Endothelial cell of umbilical vein (primary cell): ENCODE data around the gene TGFBR3. TPM values are rescaled to one million over a fixed set of nuclear protein-coding genes. Genes with fewer than 3 reads are reported as not detected.

Experiments
- BruUV-seq: library from RNA; stranded (reverse); fragments of 400-500 nt; replicated peaks from 2 replicates; lab custom pipeline; 2021; lab: Mats Ljungman, UMichigan
- CTCF ChIA-PET: fragments of 300-600, 350-600 bp; sonication (Branson Sonifier 250); formaldehyde crosslinking; loops from one replicate; lab custom pipeline; 2021; ENCODE audit warnings: antibody characterized with exemption, inconsistent platforms; lab: Charles Lee
- POLR2A ChIA-PET: fragments of 300-600, 350-600 bp; sonication (Branson Sonifier 250); formaldehyde crosslinking; loops from one replicate; lab custom pipeline; 2021; ENCODE audit warnings: antibody characterized with exemption, inconsistent platforms; lab: Charles Lee
- DNase-seq: peaks from one replicate; pipeline ENCODE4 v3.0.0-alpha.2; 2011; ENCODE audit warnings: low read depth, low spot score
- FAIRE-seq: peaks from 2 replicates; lab custom pipeline; 2011; peaks lifted over from hg19 to GRCh38; lab: Jason Lieb, UNC
- H2AFZ ChIP-seq: 2 replicates; pipeline ENCODE4 v1.6.0; 2012; ENCODE audit warnings: low read depth, low read length, control low read depth, inconsistent platforms
- H3K27ac ChIP-seq: 2 replicates; pipeline ENCODE4 v1.5.1; 2011; ENCODE audit warnings: low read depth, mild to moderate bottlenecking, control low read depth, low read length, moderate library complexity; ENCODE audit not compliant: insufficient read depth
- H3K27me3 ChIP-seq, 2 experiments: 2 replicates each; pipeline versions ENCODE4 v1.6.0 to v1.6.1; 2011; ENCODE audit warnings: low read length in 2 of 2, mixed read lengths in 1 of 2; ENCODE audit not compliant: control insufficient read depth in 2 of 2, insufficient read depth in 2 of 2
- H3K36me3 ChIP-seq, 2 experiments: 2 replicates in 1 of 2; 3 replicates in 1 of 2; pipeline ENCODE4 v1.5.1; 2011; ENCODE audit warnings: low read length in 2 of 2, mild to moderate bottlenecking in 1 of 2, moderate library complexity in 1 of 2; ENCODE audit not compliant: control insufficient read depth in 2 of 2, insufficient read depth in 2 of 2; ENCODE audit errors: extremely low read depth in 1 of 2
- H3K4me1 ChIP-seq: 3 replicates; pipeline ENCODE4 v1.5.1; 2011; ENCODE audit warnings: mild to moderate bottlenecking, low read length; ENCODE audit not compliant: control insufficient read depth, insufficient read depth; ENCODE audit errors: extremely low read depth
- H3K4me2 ChIP-seq: 2 replicates; pipeline ENCODE4 v1.6.1; 2011; ENCODE audit warnings: low read length, control low read depth, mixed read lengths; ENCODE audit not compliant: insufficient read depth
- H3K4me3 ChIP-seq, 3 experiments: fragments of 200-600 bp in 1 of 3; sonication (generic), shearing (Covaris generic) in 1 of 3; replicated peaks in 1 of 3; 2 replicates each; pipeline ENCODE4 v1.5.1; 2011 to 2016; ENCODE audit warnings: control low read depth in 3 of 3, low read length in 3 of 3, mild to moderate bottlenecking in 2 of 3, inconsistent platforms in 1 of 3, low read depth in 1 of 3, moderate library complexity in 1 of 3; ENCODE audit not compliant: insufficient read depth in 1 of 3
- H3K79me2 ChIP-seq: 2 replicates; pipeline ENCODE4 v1.6.0; 2012; ENCODE audit warnings: low read length, inconsistent platforms; ENCODE audit not compliant: control insufficient read depth, insufficient read depth
- H3K9ac ChIP-seq: replicated peaks from 2 replicates; pipeline ENCODE3; 2011; ENCODE audit warnings: low read length, control low read depth; ENCODE audit not compliant: insufficient read depth; ENCODE audit errors: extremely low read depth
- H3K9me1 ChIP-seq: replicated peaks from 3 replicates; pipeline ENCODE4 v1.6.0; 2011; ENCODE audit warnings: mild to moderate bottlenecking, low read length; ENCODE audit not compliant: control insufficient read depth, insufficient read depth; ENCODE audit errors: extremely low read depth
- H3K9me3 ChIP-seq: replicated peaks from 2 replicates; pipeline ENCODE4 v1.5.1; 2012; ENCODE audit warnings: low read length, inconsistent platforms; ENCODE audit not compliant: control insufficient read depth, insufficient read depth
- H4K20me1 ChIP-seq: replicated peaks from 2 replicates; pipeline ENCODE3; 2011; ENCODE audit warnings: mild to moderate bottlenecking, low read length; ENCODE audit not compliant: control insufficient read depth, insufficient read depth; ENCODE audit errors: extremely low read depth
- EZH2 ChIP-seq: IDR thresholded peaks from 2 replicates; pipeline ENCODE4 v1.6.1; 2012; ENCODE audit warnings: borderline replicate concordance, low read depth, mild to moderate bottlenecking, moderate library complexity, low read length, inconsistent platforms; ENCODE audit not compliant: severe bottlenecking
- FOS ChIP-seq: IDR thresholded peaks from 2 replicates; pipeline ENCODE4 v1.6.1; 2011; ENCODE audit warnings: mild to moderate bottlenecking, low read length, moderate library complexity, borderline replicate concordance; ENCODE audit not compliant: insufficient read depth
- GATA2 ChIP-seq: IDR thresholded peaks from 2 replicates; pipeline ENCODE4 v1.7.0; 2011; ENCODE audit warnings: low read depth, mild to moderate bottlenecking, moderate library complexity, mixed read lengths, low read length; ENCODE audit not compliant: insufficient read length, insufficient read depth
- JUN ChIP-seq: IDR thresholded peaks from 2 replicates; pipeline ENCODE4 v1.6.1; 2011; ENCODE audit warnings: borderline replicate concordance, low read depth; ENCODE audit not compliant: insufficient read length, insufficient read depth
- MYC ChIP-seq: IDR thresholded peaks from one replicate; pipeline ENCODE4 v1.6.1; 2011; ENCODE audit warnings: mild to moderate bottlenecking, low read depth, low read length
- POLR2A ChIP-seq: IDR thresholded peaks from 2 replicates; pipeline ENCODE4 v1.6.1; 2012; ENCODE audit warnings: low read depth, mild to moderate bottlenecking, control low read depth, low read length
- POLR2AphosphoS5 ChIP-seq: IDR thresholded peaks from 2 replicates; pipeline ENCODE4 v1.6.1; 2012; ENCODE audit warnings: low read depth, mild to moderate bottlenecking, control low read depth, low read length, moderate library complexity; ENCODE audit not compliant: insufficient read depth
- dilution Hi-C: fragments of 300-500 bp; cut with MboI; formaldehyde crosslinking; loops from one replicate; pipeline ENCODE4 v1.15.0; 2019; ENCODE audit warnings: low sequenced_read_pairs; ENCODE audit not compliant: extremely low pct_ligation_motif_present
- intact Hi-C: fragments of 100-400 bp; cut with micrococcal nuclease; formaldehyde crosslinking; loops from one replicate; pipeline ENCODE4 v1.10.0; 2022
- polyA plus RNA-seq, 4 experiments: library from polyadenylated mRNA; depleted of rRNA in 3 of 4; stranded (reverse) in 3 of 4; unstranded in 1 of 4; fragments of >200 nt; gene quantifications; 2 replicates each; pipeline versions ENCODE4 v1.2.1 to v1.2.3, GENCODE V29; 2011 to 2012; ENCODE audit warnings: missing spikeins in 1 of 4
- total RNA-seq: library from RNA; stranded (reverse); gene quantifications from 2 replicates; pipeline ENCODE4 v1.2.3, GENCODE V29; 2021
- TF ChIP-seq, protein P1 (sequence below): IDR thresholded peaks from 2 replicates; pipeline ENCODE4 v1.6.1; 2011; ENCODE audit not compliant: insufficient read depth, insufficient read length
- TF ChIP-seq, protein P2 (sequence below), 2 donors: IDR thresholded peaks; 1 replicate in 1 of 2; 2 replicates in 1 of 2; pipeline ENCODE4 v1.5.1; 2011; ENCODE audit warnings: low read length in 2 of 2, mild to moderate bottlenecking in 2 of 2, moderate library complexity in 2 of 2, control low read depth in 1 of 2, inconsistent platforms in 1 of 2, low read depth in 1 of 2; ENCODE audit not compliant: insufficient read depth in 1 of 2; ENCODE audit errors: extremely low read depth in 1 of 2

TGFBR3 gene
- total and polyA plus RNA-seq, 2 donors (not counting 3 experiments of a cell fraction or from before 2014, with no cell fraction given): 8.0 to 13.4 TPM

DNA sequence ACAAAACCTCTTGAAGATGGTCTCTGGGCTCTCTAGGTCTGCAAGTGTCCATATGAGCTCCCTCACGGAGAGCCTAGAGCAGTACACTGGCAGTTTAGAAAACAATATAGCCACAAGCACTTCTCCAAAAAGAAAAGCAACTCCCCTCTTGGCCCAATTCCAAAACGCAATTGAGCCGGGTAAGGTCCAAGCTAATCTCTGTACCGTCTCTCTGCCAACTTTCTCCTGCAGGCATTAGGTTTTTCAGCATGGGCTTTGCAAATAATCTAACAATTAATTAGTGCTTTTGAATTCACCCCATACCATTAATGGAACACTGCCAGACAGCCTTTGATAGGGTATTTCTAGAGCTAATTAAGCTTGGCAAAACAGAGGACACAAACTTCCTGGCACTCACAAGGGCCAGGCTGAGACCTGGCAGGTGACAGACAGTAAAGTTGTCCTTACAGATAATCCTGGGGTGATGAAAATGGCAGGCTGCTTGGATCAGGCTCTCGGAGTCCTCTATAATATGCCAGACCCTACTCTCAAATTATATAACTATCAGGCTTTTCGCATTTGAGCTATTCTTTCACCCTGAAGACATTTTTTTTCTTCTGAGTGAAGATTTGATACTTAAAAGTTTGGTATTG, 39.8 kb downstream of the TGFBR3 start:
- no peaks in the 10 kb centered on the region for H3K36me3 ChIP-seq
- H3K4me1 ChIP-seq: peaks cover 15% of the 10 kb centered on the region
- FAIRE-seq (peak; percentile 33), DNase-seq (peak; percentile 48)
- no peaks in the 10 kb centered on the region for H4K20me1 ChIP-seq
- H3K4me2 ChIP-seq: no peak overlapping the region
- no peaks in the 10 kb centered on the region for H3K79me2 ChIP-seq
- dilution Hi-C loops: no loop called here
- H2AFZ ChIP-seq: no peak overlapping the region
- H3K27me3 ChIP-seq: no peaks in the 10 kb centered on the region
- BruUV-seq: no TSS peak
- H3K9me3 ChIP-seq: no peaks in the 10 kb centered on the region
- TF ChIP-seq GATA2 (no peak), JUN (no peak), FOS (no peak), POLR2AphosphoS5 (no peak), POLR2A (no peak), MYC (no peak), EZH2 (no peak)
- TF ChIP-seq, protein P1, sequence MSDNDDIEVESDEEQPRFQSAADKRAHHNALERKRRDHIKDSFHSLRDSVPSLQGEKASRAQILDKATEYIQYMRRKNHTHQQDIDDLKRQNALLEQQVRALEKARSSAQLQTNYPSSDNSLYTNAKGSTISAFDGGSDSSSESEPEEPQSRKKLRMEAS: no peak
- TF ChIP-seq, protein P2, sequence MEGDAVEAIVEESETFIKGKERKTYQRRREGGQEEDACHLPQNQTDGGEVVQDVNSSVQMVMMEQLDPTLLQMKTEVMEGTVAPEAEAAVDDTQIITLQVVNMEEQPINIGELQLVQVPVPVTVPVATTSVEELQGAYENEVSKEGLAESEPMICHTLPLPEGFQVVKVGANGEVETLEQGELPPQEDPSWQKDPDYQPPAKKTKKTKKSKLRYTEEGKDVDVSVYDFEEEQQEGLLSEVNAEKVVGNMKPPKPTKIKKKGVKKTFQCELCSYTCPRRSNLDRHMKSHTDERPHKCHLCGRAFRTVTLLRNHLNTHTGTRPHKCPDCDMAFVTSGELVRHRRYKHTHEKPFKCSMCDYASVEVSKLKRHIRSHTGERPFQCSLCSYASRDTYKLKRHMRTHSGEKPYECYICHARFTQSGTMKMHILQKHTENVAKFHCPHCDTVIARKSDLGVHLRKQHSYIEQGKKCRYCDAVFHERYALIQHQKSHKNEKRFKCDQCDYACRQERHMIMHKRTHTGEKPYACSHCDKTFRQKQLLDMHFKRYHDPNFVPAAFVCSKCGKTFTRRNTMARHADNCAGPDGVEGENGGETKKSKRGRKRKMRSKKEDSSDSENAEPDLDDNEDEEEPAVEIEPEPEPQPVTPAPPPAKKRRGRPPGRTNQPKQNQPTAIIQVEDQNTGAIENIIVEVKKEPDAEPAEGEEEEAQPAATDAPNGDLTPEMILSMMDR (IDR thresholded peaks at IDR 0.05; ENCODE audit: extremely low read depth in 1 of 2, insufficient read depth in 1 of 2, low read depth in 1 of 2, low read length in 2 of 2): no peak
- POLR2A ChIA-PET: no interaction called here
- H3K9me1 ChIP-seq: no peaks in the 10 kb centered on the region
- CTCF ChIA-PET: interaction anchor here (1.1 to 2.0 kb wide), 6 partner anchors 11 to 291 kb away, joined by 3 to 7 read pairs (median 5); no protein-coding TSS in a partner anchor
- H3K9ac ChIP-seq: no peak overlapping the region
- intact Hi-C loops: no loop called here
- H3K27ac ChIP-seq: no peak overlapping the region
- no peak overlapping the region for H3K4me3 ChIP-seq
